CD4-positive, alpha-beta T cell treated with Interleukin-4 for 1 hour (primary cell): ENCODE measurements around the gene TRPC3.

ENCODE experiments used
- DNase-seq, 2 donors: peaks; one replicate each; pipeline ENCODE4 v3.0.0-alpha.2; 2020 to 2022

TRPC3 gene

GRCh38 chr4:121951521-121952110 lies at the start of gene TRPC3:
TRPC3 (minus strand) TSS chr4:121952060; CDS start chr4:121951680, 380 bp downstream.
- peak in 1 of 2 donors; percentile 13 for DNase-seq

- no peak for DNase-seq
Observed at GRCh38 chr4:122000849-122001248, 49.0 kb upstream of the TRPC3 start.

- DNase-seq = peak in 1 of 2 donors; percentile 14
Observed at GRCh38 chr4:121998024-121998423, 46.2 kb upstream of the TRPC3 start.

- no peak for DNase-seq
Observed at GRCh38 chr4:121995790-121996537, 44.1 kb upstream of the TRPC3 start.

GRCh38 chr4:121991968-121992367 lies 40.1 kb upstream of the TRPC3 start:
- DNase-seq = no peak

GRCh38 chr4:121990489-121990888 lies 38.6 kb upstream of the TRPC3 start:
- DNase-seq = no peak

- DNase-seq = no peak
Observed at GRCh38 chr4:121989715-121990114, 37.9 kb upstream of the TRPC3 start.

- DNase-seq = no peak
Observed at GRCh38 chr4:121988950-121989349, 37.1 kb upstream of the TRPC3 start.

GRCh38 chr4:121980643-121981042 lies 28.8 kb upstream of the TRPC3 start:
- DNase-seq = no peak

GRCh38 chr4:121978172-121978516 lies 26.3 kb upstream of the TRPC3 start:
- DNase-seq = peak in 1 of 2 donors; percentile 20

GRCh38 chr4:121977251-121978171 lies 25.7 kb upstream of the TRPC3 start:
- peak in 1 of 2 donors; percentile 33 for DNase-seq

GRCh38 chr4:121975784-121976183 lies 23.9 kb upstream of the TRPC3 start:
- DNase-seq = no peak

- DNase-seq = no peak
Observed at GRCh38 chr4:121973816-121974215, 22.0 kb upstream of the TRPC3 start.

GRCh38 chr4:121968859-121969258 lies 17.0 kb upstream of the TRPC3 start:
- no peak for DNase-seq

- DNase-seq = no peak
Observed at GRCh38 chr4:121964958-121965357, 13.1 kb upstream of the TRPC3 start.

- no peak for DNase-seq
Observed at GRCh38 chr4:121960818-121961217, 9.0 kb upstream of the TRPC3 start.

- no peak for DNase-seq
Observed at GRCh38 chr4:121958777-121959176, 6.9 kb upstream of the TRPC3 start.

GRCh38 chr4:121957266-121957665 lies 5.4 kb upstream of the TRPC3 start:
- no peak for DNase-seq

- peak in 1 of 2 donors; percentile 14 for DNase-seq
Observed at GRCh38 chr4:121953860-121954259, 2.0 kb upstream of the TRPC3 start.

GRCh38 chr4:121952290-121952689 lies 430 bp upstream of the TRPC3 start:
- DNase-seq = no peak

- DNase-seq = peak in 1 of 2 donors; percentile 24
Observed at GRCh38 chr4:121950680-121951520, 960 bp downstream of the TRPC3 start.

GRCh38 chr4:121950212-121950679 lies 1.6 kb downstream of the TRPC3 start:
- peak; percentile 76 to 83 for DNase-seq
